Measurements from ENCODE around the gene IGFBP4. TPM values are rescaled to one million over a fixed set of nuclear protein-coding genes. Genes with fewer than 3 reads are reported as not detected.

The IGFBP4 gene
- total and polyA plus RNA-seq, 2 of the 13 experiments (the other 11 are each of a cell fraction or from before 2014, with no cell fraction given), result 4.1 to 49.0 TPM

DNA sequence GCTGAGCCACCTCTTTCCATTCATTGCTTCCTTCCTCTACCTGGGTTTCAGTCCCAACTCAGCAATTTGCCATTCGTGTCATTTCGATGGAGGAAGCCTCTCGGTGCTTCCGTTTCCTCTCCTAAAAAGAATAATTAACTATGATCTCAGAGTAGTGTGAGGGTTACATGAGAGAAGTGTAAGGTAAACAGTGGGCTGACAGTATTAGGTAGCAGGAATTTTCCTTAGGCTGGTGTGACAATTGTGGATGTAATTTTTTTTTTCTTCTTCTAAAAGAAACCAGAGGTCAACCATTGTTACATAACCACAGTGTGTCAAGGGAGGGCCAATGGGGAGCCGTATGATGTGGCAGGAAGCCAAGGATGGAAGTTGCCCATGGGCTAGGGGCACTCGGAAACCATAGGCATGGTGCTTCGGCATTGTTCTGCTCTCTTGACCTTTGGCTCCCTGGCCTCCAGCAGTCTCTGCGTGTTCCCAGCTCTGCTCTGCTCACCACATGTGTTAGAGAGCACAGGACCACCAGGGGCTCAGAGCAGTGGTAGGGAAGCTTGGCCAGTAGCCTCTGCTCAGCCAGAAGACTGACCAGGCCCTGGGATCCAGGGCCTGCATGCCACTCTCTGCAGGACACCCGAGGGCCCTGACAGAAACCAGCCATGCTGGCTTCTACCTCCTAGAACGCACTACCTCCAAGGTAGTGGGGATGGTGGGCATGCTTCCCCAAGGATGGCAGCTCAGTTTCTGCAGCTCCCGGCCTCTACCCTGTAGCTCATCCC is 23.5 kb upstream of the IGFBP4 start (continued):
- TF ChIP-seq ZNF710 (CRISPR knock-in tag; IDR thresholded peaks at IDR 0.05; ENCODE audit: borderline replicate concordance) (no peak), ZNF574 (CRISPR knock-in tag; IDR thresholded peaks at IDR 0.05) (peak; percentile 78), RFXANK (CRISPR knock-in tag; IDR thresholded peaks at IDR 0.05) (peak; percentile 65; the same call in 1 of the 2 replicates), XBP1 (CRISPR knock-in tag; IDR thresholded peaks at IDR 0.05) (no peak), PAWR (CRISPR knock-in tag; IDR thresholded peaks at IDR 0.05; ENCODE audit: borderline replicate concordance) (no peak), ZNF629 (CRISPR knock-in tag; conservative IDR thresholded peaks at IDR 0.05) (no peak), ATAD3A (CRISPR knock-in tag; IDR thresholded peaks at IDR 0.05) (no peak), KLF13 (CRISPR knock-in tag; IDR thresholded peaks at IDR 0.05) (no peak), EHMT2 (IDR thresholded peaks at IDR 0.05; ENCODE audit: borderline replicate concordance, low read depth, low read length) (peak; percentile 81; the same call in 1 of the 2 replicates), ZKSCAN5 (CRISPR knock-in tag; IDR thresholded peaks at IDR 0.05) (0 out of 2 replicates have a peak, but pooled peaks have one; percentile 17), SAP130 (CRISPR knock-in tag; IDR thresholded peaks at IDR 0.05; ENCODE audit: low read depth) (peak; percentile 92), ZNF101 (CRISPR knock-in tag; IDR thresholded peaks at IDR 0.05; ENCODE audit: borderline replicate concordance, low read depth) (no peak), MAFG (CRISPR knock-in tag; IDR thresholded peaks at IDR 0.05) (no peak), HOXA7 (CRISPR knock-in tag; IDR thresholded peaks at IDR 0.05) (no peak), ZNF20 (CRISPR knock-in tag; IDR thresholded peaks at IDR 0.05) (no peak), SRY (CRISPR knock-in tag; IDR thresholded peaks at IDR 0.05) (no peak; the same call in 1 of the 2 replicates)
- TF ChIP-seq, protein P1, sequence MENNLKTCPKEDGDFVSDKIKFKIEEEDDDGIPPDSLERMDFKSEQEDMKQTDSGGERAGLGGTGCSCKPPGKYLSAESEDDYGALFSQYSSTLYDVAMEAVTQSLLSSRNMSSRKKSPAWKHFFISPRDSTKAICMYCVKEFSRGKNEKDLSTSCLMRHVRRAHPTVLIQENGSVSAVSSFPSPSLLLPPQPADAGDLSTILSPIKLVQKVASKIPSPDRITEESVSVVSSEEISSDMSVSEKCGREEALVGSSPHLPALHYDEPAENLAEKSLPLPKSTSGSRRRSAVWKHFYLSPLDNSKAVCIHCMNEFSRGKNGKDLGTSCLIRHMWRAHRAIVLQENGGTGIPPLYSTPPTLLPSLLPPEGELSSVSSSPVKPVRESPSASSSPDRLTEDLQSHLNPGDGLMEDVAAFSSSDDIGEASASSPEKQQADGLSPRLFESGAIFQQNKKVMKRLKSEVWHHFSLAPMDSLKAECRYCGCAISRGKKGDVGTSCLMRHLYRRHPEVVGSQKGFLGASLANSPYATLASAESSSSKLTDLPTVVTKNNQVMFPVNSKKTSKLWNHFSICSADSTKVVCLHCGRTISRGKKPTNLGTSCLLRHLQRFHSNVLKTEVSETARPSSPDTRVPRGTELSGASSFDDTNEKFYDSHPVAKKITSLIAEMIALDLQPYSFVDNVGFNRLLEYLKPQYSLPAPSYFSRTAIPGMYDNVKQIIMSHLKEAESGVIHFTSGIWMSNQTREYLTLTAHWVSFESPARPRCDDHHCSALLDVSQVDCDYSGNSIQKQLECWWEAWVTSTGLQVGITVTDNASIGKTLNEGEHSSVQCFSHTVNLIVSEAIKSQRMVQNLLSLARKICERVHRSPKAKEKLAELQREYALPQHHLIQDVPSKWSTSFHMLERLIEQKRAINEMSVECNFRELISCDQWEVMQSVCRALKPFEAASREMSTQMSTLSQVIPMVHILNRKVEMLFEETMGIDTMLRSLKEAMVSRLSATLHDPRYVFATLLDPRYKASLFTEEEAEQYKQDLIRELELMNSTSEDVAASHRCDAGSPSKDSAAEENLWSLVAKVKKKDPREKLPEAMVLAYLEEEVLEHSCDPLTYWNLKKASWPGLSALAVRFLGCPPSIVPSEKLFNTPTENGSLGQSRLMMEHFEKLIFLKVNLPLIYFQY (CRISPR knock-in tag; IDR thresholded peaks at IDR 0.05; ENCODE audit: borderline replicate concordance), result no peak
- TF ChIP-seq, protein P2, sequence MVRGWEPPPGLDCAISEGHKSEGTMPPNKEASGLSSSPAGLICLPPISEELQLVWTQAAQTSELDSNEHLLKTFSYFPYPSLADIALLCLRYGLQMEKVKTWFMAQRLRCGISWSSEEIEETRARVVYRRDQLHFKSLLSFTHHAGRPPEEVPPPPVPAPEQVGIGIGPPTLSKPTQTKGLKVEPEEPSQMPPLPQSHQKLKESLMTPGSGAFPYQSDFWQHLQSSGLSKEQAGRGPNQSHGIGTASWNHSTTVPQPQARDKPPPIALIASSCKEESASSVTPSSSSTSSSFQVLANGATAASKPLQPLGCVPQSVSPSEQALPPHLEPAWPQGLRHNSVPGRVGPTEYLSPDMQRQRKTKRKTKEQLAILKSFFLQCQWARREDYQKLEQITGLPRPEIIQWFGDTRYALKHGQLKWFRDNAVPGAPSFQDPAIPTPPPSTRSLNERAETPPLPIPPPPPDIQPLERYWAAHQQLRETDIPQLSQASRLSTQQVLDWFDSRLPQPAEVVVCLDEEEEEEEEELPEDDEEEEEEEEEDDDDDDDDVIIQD (CRISPR knock-in tag; IDR thresholded peaks at IDR 0.05; ENCODE audit: low read depth), result peak; percentile 72
- TF ChIP-seq, protein P3, sequence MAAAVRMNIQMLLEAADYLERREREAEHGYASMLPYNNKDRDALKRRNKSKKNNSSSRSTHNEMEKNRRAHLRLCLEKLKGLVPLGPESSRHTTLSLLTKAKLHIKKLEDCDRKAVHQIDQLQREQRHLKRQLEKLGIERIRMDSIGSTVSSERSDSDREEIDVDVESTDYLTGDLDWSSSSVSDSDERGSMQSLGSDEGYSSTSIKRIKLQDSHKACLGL (CRISPR knock-in tag; IDR thresholded peaks at IDR 0.05), result no peak

Data from HepG2 (cell line).